Stomach (tissue), 9 donors: Measurements from ENCODE around the gene MICB. TPM values are rescaled to one million over a fixed set of nuclear protein-coding genes. Genes with fewer than 3 reads are reported as not detected.

Experiments
- DNase-seq, 2 donors: peaks; one replicate each; pipeline versions ENCODE4 v3.0.0 to v3.0.0-alpha.2; 2013 to 2019
- H3K27ac ChIP-seq, 5 donors: fragments of 200-600 bp in 4 of 5; sonication (generic) in 4 of 5; one replicate each; pipeline ENCODE4 v1.5.1; 2013 to 2019; ENCODE audit warnings: mild to moderate bottlenecking in 1 of 5, moderate library complexity in 1 of 5
- H3K27me3 ChIP-seq, 3 donors: fragments of 200-600 bp; sonication (generic); one replicate each; pipeline ENCODE4 v1.5.1; 2017 to 2019; ENCODE audit warnings: mixed run types in 1 of 3
- H3K36me3 ChIP-seq, 4 donors: fragments of 200-600 bp; sonication (generic); 1 replicate in 3 of 4; 2 replicates in 1 of 4; pipeline ENCODE4 v1.5.1; 2016 to 2019
- H3K4me1 ChIP-seq, 4 donors: fragments of 200-600 bp; sonication (generic); one replicate each; pipeline ENCODE4 v1.5.1; 2016 to 2019
- H3K4me3 ChIP-seq, 4 donors: fragments of 200-600 bp; sonication (generic) in 3 of 4; one replicate each; pipeline ENCODE4 v1.5.1; 2016 to 2019; ENCODE audit warnings: mild to moderate bottlenecking in 1 of 4
- H3K9me3 ChIP-seq, 4 donors: fragments of 200-600 bp; sonication (generic); one replicate each; pipeline ENCODE4 v1.5.1; 2016 to 2019
- CTCF ChIP-seq, 7 experiments: fragments of 450-650 bp in 4 of 7; fragments of 200-600 bp in 3 of 7; sonication (generic) in 3 of 7; IDR thresholded peaks; one replicate each; pipeline ENCODE4 v1.5.1; 2016 to 2019; ENCODE audit warnings: antibody characterized with exemption in 7 of 7, control low read depth in 2 of 7, mild to moderate bottlenecking in 1 of 7
- EP300 ChIP-seq: sonication (generic); formaldehyde crosslinking; IDR thresholded peaks from one replicate; pipeline ENCODE4 v1.6.1; 2017; ENCODE audit warnings: antibody characterized with exemption
- POLR2A ChIP-seq, 4 donors: fragments of 450-650 bp; IDR thresholded peaks; one replicate each; pipeline ENCODE4 v1.6.1; 2016; ENCODE audit warnings: antibody characterized with exemption in 4 of 4, control low read depth in 2 of 4, mild to moderate bottlenecking in 1 of 4, moderate library complexity in 1 of 4
- POLR2AphosphoS5 ChIP-seq, 3 donors: sonication (generic); formaldehyde crosslinking; IDR thresholded peaks; one replicate each; pipeline ENCODE4 v1.6.1; 2016; ENCODE audit warnings: antibody characterized with exemption in 3 of 3
- WGBS, 5 donors: extraction: QIAGEN DNeasy Blood & Tissue Kit in 3 of 5; methylation state at CpG; one replicate each; pipeline versions ENCODE4 v1.1.5 to v1.1.7; 2013 to 2018; 5-methylcytosine and 5-hydroxymethylcytosine counted together
- intact Hi-C: fragments of 100-400 bp; cut with DNase I; formaldehyde crosslinking; loops from one replicate; pipeline ENCODE4 v1.15.1; 2023; ENCODE audit warnings: low total_unique reads
- polyA plus RNA-seq, 3 donors: library from polyadenylated mRNA; stranded (reverse); fragments of 200-250 nt; gene quantifications; one replicate each; pipeline ENCODE4 v1.2.3, GENCODE V29; 2013
- total RNA-seq, 5 donors: library from RNA; depleted of rRNA; stranded (reverse); fragments of >200 nt; gene quantifications; one replicate each; pipeline versions ENCODE4 v1.1.0 to v1.2.3, GENCODE V29; 2014 to 2016
- donor health status: healthy with polysubstance abuse.
- donor health status: Bipolar disorder and iron deficiency.
- donor health status: healthy.

MICB gene
- total and polyA plus RNA-seq, 8 donors: 0.29 to 1.7 (median 0.86) TPM; not detected in 2

DNA sequence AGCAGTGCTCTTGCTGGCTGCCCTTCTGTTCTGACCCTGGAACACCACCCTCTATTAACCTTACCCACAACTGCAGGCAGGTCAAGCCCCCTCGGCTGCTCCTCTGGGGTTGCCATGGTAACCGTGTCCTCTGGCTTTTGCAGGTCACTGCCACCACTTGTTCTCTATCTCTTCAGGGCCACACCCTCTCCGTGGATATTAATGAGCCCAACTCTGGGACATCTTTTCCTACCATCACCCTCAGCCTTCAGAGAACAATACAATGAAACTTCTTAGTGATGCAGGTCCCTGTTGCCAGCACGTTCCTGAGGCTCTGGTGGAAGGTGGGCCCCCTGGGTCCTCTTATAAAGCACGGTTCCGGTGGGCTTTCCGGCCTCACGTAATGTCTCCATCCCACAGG lies 30.8 kb upstream of the MICB start:
- Histone ChIP-seq H3K9me3 (no peaks in the 10 kb centered on the region), H3K4me1 (peaks cover 12 to 50% (median 15%) of the 10 kb centered on the region in 4 donors), H3K4me3 (no peak overlapping the region), H3K27ac (no peak overlapping the region), H3K27me3 (no peaks in the 10 kb centered on the region), H3K36me3 (peaks cover 0 to 6% (median 2%) of the 10 kb centered on the region in 4 donors)
- no peak for DNase-seq
- intact Hi-C loops: no loop called here
- 69 to 75% (median 72%) methylated on average over 8 of the region's 8 CpGs for WGBS, 5 donors
- TF ChIP-seq CTCF (IDR thresholded peaks at IDR 0.05) (no peak), POLR2A (IDR thresholded peaks at IDR 0.05) (no peak), POLR2AphosphoS5 (IDR thresholded peaks at IDR 0.05) (no peak), EP300 (no peak)

DNA sequence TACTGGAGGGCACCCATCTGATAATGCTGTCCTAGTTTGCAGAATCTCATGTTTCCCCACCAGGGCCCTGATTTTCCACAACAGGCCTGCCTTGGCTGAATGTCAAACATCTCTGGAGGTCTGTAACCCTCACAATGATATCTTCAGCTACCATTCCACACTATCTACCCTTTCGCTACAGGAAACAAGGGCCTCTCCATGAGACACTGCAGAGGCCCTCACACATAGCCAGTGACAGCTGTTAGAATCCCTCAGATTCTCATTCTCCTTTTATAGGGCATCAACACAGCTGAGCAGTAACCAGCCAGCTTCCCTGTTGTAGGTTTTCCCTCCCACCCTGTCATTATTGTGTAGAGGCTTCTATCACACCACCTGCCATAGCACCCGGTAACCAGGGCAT lies 29.6 kb upstream of the MICB start:
- intact Hi-C loops: no loop called here
- TF ChIP-seq POLR2A (IDR thresholded peaks at IDR 0.05): no peak
- TF ChIP-seq POLR2AphosphoS5 (IDR thresholded peaks at IDR 0.05): no peak
- TF ChIP-seq EP300: no peak
- no peak for TF ChIP-seq CTCF (IDR thresholded peaks at IDR 0.05)
- WGBS, 5 donors: 90 to 96% (median 93%) methylated on average over 2 of the region's 2 CpGs
- Histone ChIP-seq H3K27me3 (no peaks in the 10 kb centered on the region), H3K27ac (no peak overlapping the region), H3K9me3 (no peaks in the 10 kb centered on the region), H3K4me1 (peaks cover 7 to 43% (median 14%) of the 10 kb centered on the region in 4 donors), H3K36me3 (peaks cover 0 to 6% (median 2%) of the 10 kb centered on the region in 4 donors), H3K4me3 (no peak overlapping the region)
- no peak for DNase-seq

- DNase-seq: no peak
- no peak overlapping the region for H3K4me3 ChIP-seq
- intact Hi-C loops: no loop called here
- H3K4me1 ChIP-seq: peaks cover 0 to 19% (median 0%) of the 10 kb centered on the region in 4 donors
- H3K27ac ChIP-seq: no peak overlapping the region
- H3K27me3 ChIP-seq: no peaks in the 10 kb centered on the region
- 66 to 93% (median 85%) methylated on average over 2 of the region's 2 CpGs for WGBS, 5 donors
- H3K36me3 ChIP-seq: peaks cover 0 to 6% (median 2%) of the 10 kb centered on the region in 4 donors
- H3K9me3 ChIP-seq: no peaks in the 10 kb centered on the region
- TF ChIP-seq POLR2A (IDR thresholded peaks at IDR 0.05) (no peak), CTCF (IDR thresholded peaks at IDR 0.05) (no peak), POLR2AphosphoS5 (IDR thresholded peaks at IDR 0.05) (no peak), EP300 (no peak)
Observed at GRCh38 chr6:31470801-31471200, 27.1 kb upstream of the MICB start.

DNA sequence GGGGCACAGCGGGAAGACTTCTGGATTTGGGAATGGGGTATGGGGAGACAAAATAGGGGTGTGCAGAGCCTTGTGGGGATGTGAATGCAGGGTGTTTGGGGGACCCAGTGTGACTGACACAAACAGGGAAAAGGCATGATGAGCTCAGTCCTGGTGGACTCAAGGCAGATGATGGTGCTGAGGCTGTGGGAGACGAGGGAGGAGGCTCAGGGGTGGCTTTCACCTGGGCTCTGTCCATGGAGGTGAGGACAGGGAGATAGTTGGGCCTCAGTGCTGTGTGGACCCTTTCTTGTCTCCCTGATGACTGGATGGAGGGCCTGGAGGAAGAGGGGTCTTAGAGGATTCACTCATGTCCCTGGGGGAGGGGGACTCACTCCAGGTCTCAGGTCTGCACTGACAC lies 26.2 kb upstream of the MICB start:
- Histone ChIP-seq H3K27me3 (no peaks in the 10 kb centered on the region), H3K4me3 (no peak overlapping the region), H3K27ac (no peak overlapping the region), H3K4me1 (peaks cover 0 to 10% (median 0%) of the 10 kb centered on the region in 4 donors), H3K36me3 (peaks cover 0 to 6% (median 0%) of the 10 kb centered on the region in 4 donors), H3K9me3 (no peaks in the 10 kb centered on the region)
- TF ChIP-seq EP300 (no peak), POLR2AphosphoS5 (IDR thresholded peaks at IDR 0.05) (no peak), POLR2A (IDR thresholded peaks at IDR 0.05) (no peak), CTCF (IDR thresholded peaks at IDR 0.05) (no peak)
- 60 to 90% (median 89%) methylated on average over 2 of the region's 2 CpGs for WGBS, 5 donors
- no peak for DNase-seq
- intact Hi-C loops: no loop called here
